Mesendoderm (in vitro differentiated cells): ENCODE measurements around the gene KCNK6.

Experiments
- DNase-seq: peaks from one replicate; pipeline ENCODE4 v3.0.0; 2013
- H2AK5ac ChIP-seq: 2 replicates; pipeline ENCODE4 v1.6.1; 2013; ENCODE audit warnings: low read length, inconsistent platforms
- H2BK120ac ChIP-seq: 2 replicates; pipeline ENCODE4 v1.6.1; 2013; ENCODE audit warnings: low read depth, mild to moderate bottlenecking, low read length, moderate library complexity, mixed read lengths
- H2BK15ac ChIP-seq: replicated peaks from 2 replicates; pipeline ENCODE4 v1.6.1; 2013; ENCODE audit warnings: low read depth, mild to moderate bottlenecking, moderate library complexity
- H2BK5ac ChIP-seq: 2 replicates; pipeline ENCODE4 v1.6.1; 2013; ENCODE audit warnings: low read length, inconsistent platforms
- H3K18ac ChIP-seq: 2 replicates; pipeline ENCODE4 v1.6.1; 2013; ENCODE audit warnings: mild to moderate bottlenecking, low read length, mixed read lengths
- H3K23ac ChIP-seq: one replicate; pipeline ENCODE4 v1.6.1; 2013; ENCODE audit warnings: low read length
- H3K27ac ChIP-seq: 2 replicates; pipeline ENCODE4 v1.5.1; 2013; ENCODE audit warnings: low read depth, mild to moderate bottlenecking, inconsistent platforms, low read length, moderate library complexity
- H3K27me3 ChIP-seq: 2 replicates; pipeline ENCODE4 v1.6.1; 2013; ENCODE audit warnings: low read length, control low read depth, mild to moderate bottlenecking, inconsistent platforms; ENCODE audit not compliant: insufficient read depth, poor library complexity
- H3K36me3 ChIP-seq: 2 replicates; pipeline ENCODE4 v1.6.1; 2013; ENCODE audit warnings: low read length, inconsistent platforms; ENCODE audit not compliant: control insufficient read depth, insufficient read depth
- H3K4ac ChIP-seq: one replicate; pipeline ENCODE4 v1.6.1; 2013; ENCODE audit warnings: low read depth, mild to moderate bottlenecking, low read length, moderate library complexity
- H3K4me1 ChIP-seq: 2 replicates; pipeline ENCODE4 v1.6.1; 2013; ENCODE audit warnings: low read depth, low read length, inconsistent platforms; ENCODE audit not compliant: control insufficient read depth
- H3K4me2 ChIP-seq: 2 replicates; pipeline ENCODE4 v1.6.1; 2013; ENCODE audit warnings: low read length
- H3K4me3 ChIP-seq: 2 replicates; pipeline ENCODE4 v1.5.1; 2013; ENCODE audit warnings: mild to moderate bottlenecking, low read length
- H3K56ac ChIP-seq: one replicate; pipeline ENCODE4 v1.6.1; 2013; ENCODE audit warnings: low read length
- H3K79me1 ChIP-seq: 2 replicates; pipeline ENCODE4 v1.6.1; 2013; ENCODE audit warnings: low read length, inconsistent platforms
- H3K79me2 ChIP-seq: 2 replicates; pipeline ENCODE4 v1.6.1; 2013; ENCODE audit warnings: mild to moderate bottlenecking, low read length; ENCODE audit not compliant: control insufficient read depth, insufficient read depth
- H3K9ac ChIP-seq: 2 replicates; pipeline ENCODE4 v1.6.1; 2013; ENCODE audit warnings: low read length, inconsistent platforms
- H4K5ac ChIP-seq: one replicate; pipeline ENCODE4 v1.6.1; 2013; ENCODE audit warnings: low read length
- H4K8ac ChIP-seq: one replicate; pipeline ENCODE4 v1.6.1; 2013; ENCODE audit warnings: low read depth, mild to moderate bottlenecking, control low read depth, low read length, moderate library complexity
- WGBS: extraction: QIAGEN DNeasy Blood & Tissue Kit; methylation state at CpG from one replicate; pipeline ENCODE4 v1.1.7; 2013; ENCODE audit warnings: low lambda C conversion rate, missing lambda C conversion rate; ENCODE audit not compliant: insufficient coverage; ENCODE audit errors: extremely low coverage; 5-methylcytosine and 5-hydroxymethylcytosine counted together

KCNK6 gene

DNA sequence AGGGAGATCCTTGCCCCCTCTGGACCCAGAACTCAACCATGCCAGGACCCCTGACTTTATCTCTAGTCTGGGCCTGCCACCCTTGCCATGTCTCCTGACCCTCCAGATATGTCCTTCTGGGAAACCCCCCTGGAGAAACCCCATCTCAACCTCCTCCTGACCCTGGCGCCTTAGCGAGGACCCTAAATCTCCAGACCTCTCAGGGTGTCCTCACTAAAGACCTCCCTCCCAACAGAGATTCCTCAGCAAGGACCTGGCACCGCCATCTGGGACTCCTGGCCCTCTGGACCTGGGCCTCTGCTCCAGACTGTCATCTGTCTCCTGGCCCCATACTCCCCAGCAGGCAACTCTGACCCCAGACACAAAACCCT, 1.3 kb downstream of the KCNK6 start:
- WGBS, result no CpG with 5 or more reads among the region's 3 CpGs
- Histone ChIP-seq H2BK120ac (no peak overlapping the region), H3K27ac (no peak overlapping the region)

GRCh38 chr19:38321646-38322196, 2.1 kb downstream of the KCNK6 start:
- Histone ChIP-seq H3K79me2 (no peaks in the 10 kb centered on the region), H3K18ac (no peak overlapping the region), H3K36me3 (no peaks in the 10 kb centered on the region), H3K4me3 (no peak overlapping the region), H4K8ac (no peak overlapping the region), H3K56ac (no peak overlapping the region), H3K27me3 (no peaks in the 10 kb centered on the region), H3K4ac (no peak overlapping the region), H2BK5ac (no peak overlapping the region), H3K9ac (no peak overlapping the region), H3K23ac (no peak overlapping the region), H4K5ac (no peak overlapping the region), H3K27ac (no peak overlapping the region), H2BK120ac (no peak overlapping the region), H3K4me1 (no peaks in the 10 kb centered on the region), H3K79me1 (no peaks in the 10 kb centered on the region), H3K4me2 (no peak overlapping the region), H2AK5ac (no peak overlapping the region), H2BK15ac (no peak overlapping the region)
- no peak for DNase-seq
- WGBS, result no CpG with 5 or more reads among the region's 11 CpGs

More for the DNA sequence above, 1.3 kb downstream of the KCNK6 start:
- Histone ChIP-seq H3K18ac (no peak overlapping the region), H2AK5ac (no peak overlapping the region), H3K9ac (no peak overlapping the region), H3K23ac (no peak overlapping the region), H3K27me3 (no peaks in the 10 kb centered on the region), H3K79me1 (no peaks in the 10 kb centered on the region), H4K5ac (no peak overlapping the region), H3K4me2 (no peak overlapping the region), H4K8ac (no peak overlapping the region), H2BK15ac (no peak overlapping the region), H3K56ac (no peak overlapping the region), H3K4me3 (no peak overlapping the region), H2BK5ac (no peak overlapping the region), H3K36me3 (no peaks in the 10 kb centered on the region), H3K4me1 (no peaks in the 10 kb centered on the region), H3K4ac (no peak overlapping the region), H3K79me2 (no peaks in the 10 kb centered on the region)
- no peak for DNase-seq

- WGBS, result no CpG with 5 or more reads among the region's 7 CpGs
- no peak overlapping the region for H4K8ac ChIP-seq
- peaks cover 2% of the 10 kb centered on the region for H3K36me3 ChIP-seq
- H3K4me1 ChIP-seq, result no peaks in the 10 kb centered on the region
- no peak overlapping the region for H3K4me3 ChIP-seq
- no peaks in the 10 kb centered on the region for H3K79me2 ChIP-seq
- no peak overlapping the region for H2BK120ac ChIP-seq
- no peak for DNase-seq
- H2BK5ac ChIP-seq, result no peak overlapping the region
- no peaks in the 10 kb centered on the region for H3K79me1 ChIP-seq
- H3K23ac ChIP-seq, result no peak overlapping the region
- no peak overlapping the region for H3K9ac ChIP-seq
- no peaks in the 10 kb centered on the region for H3K27me3 ChIP-seq
- no peak overlapping the region for H3K27ac ChIP-seq
- no peak overlapping the region for H3K4ac ChIP-seq
- H2AK5ac ChIP-seq, result no peak overlapping the region
- no peak overlapping the region for H3K56ac ChIP-seq
- H4K5ac ChIP-seq, result no peak overlapping the region
- H3K4me2 ChIP-seq, result no peak overlapping the region
- no peak overlapping the region for H2BK15ac ChIP-seq
- no peak overlapping the region for H3K18ac ChIP-seq
Measured at GRCh38 chr19:38323291-38323690, 3.6 kb downstream of the KCNK6 start.

GRCh38 chr19:38324431-38324830, 4.8 kb downstream of the KCNK6 start:
- H3K36me3 ChIP-seq, result peaks cover 2% of the 10 kb centered on the region
- no CpG with 5 or more reads among the region's 4 CpGs for WGBS
- H3K27me3 ChIP-seq, result no peaks in the 10 kb centered on the region
- no peak overlapping the region for H2BK120ac ChIP-seq
- H2BK15ac ChIP-seq, result no peak overlapping the region
- H3K79me2 ChIP-seq, result no peaks in the 10 kb centered on the region
- H4K5ac ChIP-seq, result no peak overlapping the region
- H3K4me2 ChIP-seq, result no peak overlapping the region
- H2AK5ac ChIP-seq, result no peak overlapping the region
- H3K56ac ChIP-seq, result no peak overlapping the region
- H3K18ac ChIP-seq, result no peak overlapping the region
- H3K4me1 ChIP-seq, result no peaks in the 10 kb centered on the region
- no peak overlapping the region for H3K23ac ChIP-seq
- no peak overlapping the region for H2BK5ac ChIP-seq
- no peaks in the 10 kb centered on the region for H3K79me1 ChIP-seq
- no peak overlapping the region for H3K9ac ChIP-seq
- no peak for DNase-seq
- no peak overlapping the region for H3K4ac ChIP-seq
- no peak overlapping the region for H3K27ac ChIP-seq
- H4K8ac ChIP-seq, result no peak overlapping the region
- no peak overlapping the region for H3K4me3 ChIP-seq

DNA sequence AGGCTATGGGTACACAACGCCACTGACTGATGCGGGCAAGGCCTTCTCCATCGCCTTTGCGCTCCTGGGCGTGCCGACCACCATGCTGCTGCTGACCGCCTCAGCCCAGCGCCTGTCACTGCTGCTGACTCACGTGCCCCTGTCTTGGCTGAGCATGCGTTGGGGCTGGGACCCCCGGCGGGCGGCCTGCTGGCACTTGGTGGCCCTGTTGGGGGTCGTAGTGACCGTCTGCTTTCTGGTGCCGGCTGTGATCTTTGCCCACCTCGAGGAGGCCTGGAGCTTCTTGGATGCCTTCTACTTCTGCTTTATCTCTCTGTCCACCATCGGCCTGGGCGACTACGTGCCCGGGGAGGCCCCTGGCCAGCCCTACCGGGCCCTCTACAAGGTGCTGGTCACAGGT, 6.9 kb downstream of the KCNK6 start:
- WGBS, result no CpG with 5 or more reads among the region's 22 CpGs
- Histone ChIP-seq H3K27me3 (no peaks in the 10 kb centered on the region), H2BK15ac (no peak overlapping the region), H3K9ac (no peak overlapping the region), H3K18ac (no peak overlapping the region), H3K36me3 (peaks cover 2% of the 10 kb centered on the region), H3K27ac (no peak overlapping the region), H4K8ac (no peak overlapping the region), H3K4me2 (no peak overlapping the region), H3K23ac (no peak overlapping the region), H2BK120ac (no peak overlapping the region), H3K4me1 (no peaks in the 10 kb centered on the region), H2BK5ac (no peak overlapping the region), H3K4ac (no peak overlapping the region), H3K79me1 (no peaks in the 10 kb centered on the region), H3K79me2 (no peaks in the 10 kb centered on the region), H2AK5ac (no peak overlapping the region), H3K56ac (no peak overlapping the region), H4K5ac (no peak overlapping the region), H3K4me3 (no peak overlapping the region)
- DNase-seq, result no peak

- no peaks in the 10 kb centered on the region for H3K27me3 ChIP-seq
- no peak overlapping the region for H2BK5ac ChIP-seq
- H4K5ac ChIP-seq, result no peak overlapping the region
- H3K56ac ChIP-seq, result no peak overlapping the region
- H2AK5ac ChIP-seq, result no peak overlapping the region
- no peaks in the 10 kb centered on the region for H3K79me1 ChIP-seq
- H3K36me3 ChIP-seq, result peaks cover 2% of the 10 kb centered on the region
- H3K18ac ChIP-seq, result no peak overlapping the region
- H3K9ac ChIP-seq, result no peak overlapping the region
- no peak overlapping the region for H3K4me3 ChIP-seq
- H2BK15ac ChIP-seq, result no peak overlapping the region
- H3K23ac ChIP-seq, result no peak overlapping the region
- no peak overlapping the region for H2BK120ac ChIP-seq
- H3K27ac ChIP-seq, result no peak overlapping the region
- no peaks in the 10 kb centered on the region for H3K79me2 ChIP-seq
- H4K8ac ChIP-seq, result no peak overlapping the region
- WGBS, result no CpG with 5 or more reads among the region's 7 CpGs
- no peak overlapping the region for H3K4me2 ChIP-seq
- H3K4me1 ChIP-seq, result no peaks in the 10 kb centered on the region
- DNase-seq, result no peak
- no peak overlapping the region for H3K4ac ChIP-seq
Measured at GRCh38 chr19:38329651-38330050, 10.0 kb downstream of the KCNK6 start.
